Stimulated activated naive CD8-positive, alpha-beta T cell treated with anti-CD3 and anti-CD28 coated beads, Interleukin-15, Interleukin-2, amounts not matched to agents 100 U/mL and 50 U/mL, for 24 hours (primary cell): Measurements from ENCODE around the gene CANX.

Experiments
- ATAC-seq: fragments of 150-1000 bp; cut with Tn5 transposase; one replicate; pipeline ENCODE4 v1.10.0; 2021
- DNase-seq: peaks from one replicate; pipeline ENCODE4 v3.0.0; 2021

The CANX gene

GRCh38 chr5:179778591-179778990 lies 79.8 kb downstream of the CANX start:
- DNase-seq (no peak), ATAC-seq (no peak)

GRCh38 chr5:179779826-179780225 lies 81.1 kb downstream of the CANX start:
- ATAC-seq (no peak), DNase-seq (no peak)

- ATAC-seq, result no peak
These were observed 81.6 kb downstream of the CANX start for GRCh38 chr5:179780362-179780761.

More at GRCh38 chr5:179780362-179780761, 81.6 kb downstream of the CANX start:
- no peak for DNase-seq
